ENCODE data around the gene MYBBP1A. TPM values are rescaled to one million over a fixed set of nuclear protein-coding genes. Genes with fewer than 3 reads are reported as not detected.
"Not testable (repeated sequence)": the region's sequence is repeated elsewhere in the genome, so short reads cannot be mapped to it uniquely, and the experiment has no call there.

MYBBP1A gene
- total RNA-seq, 1 donor from 2014 or later: 38.8 TPM

- intact Hi-C loops (cut with DNase I): no loop called here
- ATAC-seq (no peak), DNase-seq (no peak)
- no peak overlapping the region for H3K4me3 ChIP-seq
- H3K27me3 ChIP-seq (ENCODE audit: low read depth): peaks cover under 1% of the 10 kb centered on the region
- no peak for TF ChIP-seq CTCF (IDR thresholded peaks at IDR 0.05)
- H3K4me1 ChIP-seq: peaks cover 14% of the 10 kb centered on the region
- no peak overlapping the region for H3K27ac ChIP-seq
- H3K36me3 ChIP-seq: no peaks in the 10 kb centered on the region
- H3K9me3 ChIP-seq: no peaks in the 10 kb centered on the region
These were observed 35.8 kb upstream of the MYBBP1A start for GRCh38 chr17:4590981-4591453.

- peaks cover 10% of the 10 kb centered on the region for H3K27me3 ChIP-seq (ENCODE audit: low read depth)
- H3K4me1 ChIP-seq; H3K9me3 ChIP-seq; DNase-seq; H3K27ac ChIP-seq; H3K4me3 ChIP-seq; intact Hi-C loops (cut with DNase I); H3K36me3 ChIP-seq; ATAC-seq: not testable (repeated sequence)
These were observed 34.9 kb upstream of the MYBBP1A start for GRCh38 chr17:4590042-4590441.

- no peaks in the 10 kb centered on the region for H3K36me3 ChIP-seq
- DNase-seq (no peak), ATAC-seq (no peak)
- peaks cover 5% of the 10 kb centered on the region for H3K4me1 ChIP-seq
- no peaks in the 10 kb centered on the region for H3K9me3 ChIP-seq
- H3K27ac ChIP-seq: no peak overlapping the region
- no peak for TF ChIP-seq CTCF (IDR thresholded peaks at IDR 0.05)
- no peak overlapping the region for H3K4me3 ChIP-seq
- intact Hi-C loops (cut with DNase I): no loop called here
- H3K27me3 ChIP-seq (ENCODE audit: low read depth): peaks cover 20% of the 10 kb centered on the region
These were observed 33.9 kb upstream of the MYBBP1A start for GRCh38 chr17:4588898-4589625.

- Histone ChIP-seq H3K27me3 (ENCODE audit: low read depth) (peaks cover 25% of the 10 kb centered on the region), H3K9me3 (no peaks in the 10 kb centered on the region), H3K4me3 (no peak overlapping the region), H3K36me3 (no peaks in the 10 kb centered on the region), H3K27ac (no peak overlapping the region), H3K4me1 (peaks cover 8% of the 10 kb centered on the region)
- no peak for TF ChIP-seq CTCF (IDR thresholded peaks at IDR 0.05)
- ATAC-seq (no peak), DNase-seq (no peak)
- intact Hi-C loops (cut with DNase I): no loop called here
These were observed 33.2 kb upstream of the MYBBP1A start for GRCh38 chr17:4588391-4588790.

- peaks cover 8% of the 10 kb centered on the region for H3K4me1 ChIP-seq
- peak overlapping the region; percentile 8 for H3K27ac ChIP-seq
- H3K4me3 ChIP-seq: no peak overlapping the region
These were observed 32.6 kb upstream of the MYBBP1A start for GRCh38 chr17:4587803-4588202.

More at GRCh38 chr17:4587803-4588202, 32.6 kb upstream of the MYBBP1A start:
- no peaks in the 10 kb centered on the region for H3K9me3 ChIP-seq
- intact Hi-C loops (cut with DNase I): no loop called here
- no peaks in the 10 kb centered on the region for H3K36me3 ChIP-seq
- no peak for TF ChIP-seq CTCF (IDR thresholded peaks at IDR 0.05)
- ATAC-seq (no peak), DNase-seq (no peak)
- H3K27me3 ChIP-seq (ENCODE audit: low read depth): peaks cover 31% of the 10 kb centered on the region

All from lower lobe of right lung (tissue), 2 donors.